Spleen (tissue), 11 donors: ENCODE data around the gene FKBP10. TPM values are rescaled to one million over a fixed set of nuclear protein-coding genes. Genes with fewer than 3 reads are reported as not detected.

ENCODE experiments used
- DNase-seq: peaks from one replicate; pipeline ENCODE4 v3.0.0-alpha.2; 2020
- H3K27ac ChIP-seq, 8 donors: fragments of 200-600 bp; sonication (generic) in 7 of 8; 1 replicate in 4 of 8; 2 replicates in 4 of 8; pipeline versions ENCODE4 v1.5.0 to v1.8.0; 2016 to 2021; ENCODE audit warnings: inconsistent platforms in 4 of 8, mild to moderate bottlenecking in 4 of 8, moderate library complexity in 1 of 8
- H3K27me3 ChIP-seq, 7 donors: fragments of 200-600 bp; sonication (generic) in 6 of 7; replicated peaks in 1 of 7; 1 replicate in 4 of 7; 2 replicates in 3 of 7; pipeline versions ENCODE4 v1.5.0 to v1.8.0; 2016 to 2021; ENCODE audit warnings: inconsistent platforms in 3 of 7, mild to moderate bottlenecking in 1 of 7
- H3K36me3 ChIP-seq, 6 donors: fragments of 200-600 bp; sonication (generic) in 5 of 6; 1 replicate in 4 of 6; 2 replicates in 2 of 6; pipeline versions ENCODE4 v1.5.0 to v1.8.0; 2016 to 2021; ENCODE audit warnings: inconsistent platforms in 2 of 6
- H3K4me1 ChIP-seq, 6 donors: fragments of 200-600 bp; sonication (generic) in 5 of 6; 1 replicate in 3 of 6; 2 replicates in 3 of 6; pipeline versions ENCODE4 v1.5.0 to v1.8.0; 2016 to 2021; ENCODE audit warnings: inconsistent platforms in 3 of 6
- H3K4me3 ChIP-seq, 8 donors: fragments of 200-600 bp; sonication (generic) in 7 of 8; 1 replicate in 4 of 8; 2 replicates in 4 of 8; pipeline versions ENCODE4 v1.5.0 to v1.8.0; 2016 to 2021; ENCODE audit warnings: inconsistent platforms in 4 of 8, mild to moderate bottlenecking in 4 of 8, moderate library complexity in 2 of 8
- H3K9me3 ChIP-seq, 8 donors: fragments of 200-600 bp; sonication (generic) in 7 of 8; 1 replicate in 4 of 8; 2 replicates in 4 of 8; pipeline versions ENCODE4 v1.5.0 to v1.8.0; 2016 to 2021; ENCODE audit warnings: inconsistent platforms in 4 of 8
- POLR2A ChIP-seq, 3 donors: fragments of 450-650 bp; IDR thresholded peaks; one replicate each; pipeline ENCODE4 v1.5.1; 2017; ENCODE audit warnings: antibody characterized with exemption in 3 of 3, mild to moderate bottlenecking in 1 of 3
- POLR2AphosphoS5 ChIP-seq, 3 donors: sonication (generic); formaldehyde crosslinking; IDR thresholded peaks; one replicate each; pipeline ENCODE4 v1.5.1; 2017; ENCODE audit warnings: antibody characterized with exemption in 3 of 3
- WGBS, 5 donors: extraction: QIAGEN DNeasy Blood & Tissue Kit in 3 of 5; methylation state at CpG; one replicate each; pipeline versions ENCODE4 v1.1.5 to v1.1.7; 2013 to 2018; 5-methylcytosine and 5-hydroxymethylcytosine counted together
- intact Hi-C: fragments of 100-400 bp; cut with DNase I; formaldehyde crosslinking; loops from one replicate; pipeline ENCODE4 v1.15.0; 2023; ENCODE audit warnings: low total_unique reads
- polyA plus RNA-seq, 3 donors: library from polyadenylated mRNA; stranded (reverse); fragments of 200-250 nt; gene quantifications; one replicate each; pipeline ENCODE4 v1.2.1, GENCODE V29; 2013
- total RNA-seq, 7 donors: library from RNA; depleted of rRNA in 3 of 7; stranded (reverse); fragments of >200 nt in 3 of 7; fragmentation: NEBNext Ultra II Directional in 4 of 7; extraction: Animal tissue kit (Norgen Biotek cat#: 25700) in 4 of 7; gene quantifications; one replicate each; pipeline versions ENCODE4 v1.1.0 to v1.2.1, GENCODE V29; 2016 to 2021
- TF ChIP-seq, protein P1 (sequence below), 11 experiments: fragments of 200-600 bp in 7 of 11; fragments of 450-650 bp in 4 of 11; sonication (generic) in 4 of 11; IDR thresholded peaks in 8 of 11; conservative IDR thresholded peaks in 3 of 11; 1 replicate in 7 of 11; 2 replicates in 4 of 11; pipeline versions ENCODE4 v1.4.0 to v1.8.0; 2016 to 2021; ENCODE audit warnings: antibody characterized with exemption in 11 of 11, inconsistent platforms in 4 of 11, mild to moderate bottlenecking in 1 of 11
- donor health status: healthy with polysubstance abuse.
- donor health status: DM: no; HTN: no; CAD: no; lungs with moderate emphysema.
- donor health status: DM: no; HTN: no; CAD: no.
- donor health status: Bipolar disorder and iron deficiency.
- donor health status: healthy.
- donor health status: DM: no; HTN: no; CAD: no.
- donor health status: DM: yes; HTN: yes; CAD: no.

FKBP10 gene
- total and polyA plus RNA-seq, 10 donors = 9.6 to 30.8 (median 16.2) TPM

GRCh38 chr17:41786227-41787020 is 26.4 kb upstream of the FKBP10 start, which contains the start of gene JUP:
JUP (minus strand) TSS chr17:41786711; CDS start chr17:41771854, 14,857 bp downstream.
- intact Hi-C loops = no loop called here
- Histone ChIP-seq H3K36me3 (no peaks in the 10 kb centered on the region), H3K27me3 (peaks cover 0 to 55% (median 19%) of the 10 kb centered on the region in 7 donors), H3K4me1 (peaks cover 24 to 61% (median 40%) of the 10 kb centered on the region in 6 donors), H3K9me3 (no peaks in the 10 kb centered on the region), H3K4me3 (peak within 1 kb of the TSS; percentile 31 to 82 (median 54)), H3K27ac (peak within 1 kb of the TSS in 7 of 8 donors; percentile 48 to 84 (median 80))
- 0 to 2% (median 1%) methylated on average over 32 to 79 of the region's 79 CpGs for WGBS, 5 donors
- DNase-seq = peak; percentile 98
- TF ChIP-seq POLR2A (IDR thresholded peaks at IDR 0.05) (peak in 1 of 3 donors; percentile 89), POLR2AphosphoS5 (IDR thresholded peaks at IDR 0.05) (peak; percentile 90 to 95 (median 91))
- TF ChIP-seq, protein P1, sequence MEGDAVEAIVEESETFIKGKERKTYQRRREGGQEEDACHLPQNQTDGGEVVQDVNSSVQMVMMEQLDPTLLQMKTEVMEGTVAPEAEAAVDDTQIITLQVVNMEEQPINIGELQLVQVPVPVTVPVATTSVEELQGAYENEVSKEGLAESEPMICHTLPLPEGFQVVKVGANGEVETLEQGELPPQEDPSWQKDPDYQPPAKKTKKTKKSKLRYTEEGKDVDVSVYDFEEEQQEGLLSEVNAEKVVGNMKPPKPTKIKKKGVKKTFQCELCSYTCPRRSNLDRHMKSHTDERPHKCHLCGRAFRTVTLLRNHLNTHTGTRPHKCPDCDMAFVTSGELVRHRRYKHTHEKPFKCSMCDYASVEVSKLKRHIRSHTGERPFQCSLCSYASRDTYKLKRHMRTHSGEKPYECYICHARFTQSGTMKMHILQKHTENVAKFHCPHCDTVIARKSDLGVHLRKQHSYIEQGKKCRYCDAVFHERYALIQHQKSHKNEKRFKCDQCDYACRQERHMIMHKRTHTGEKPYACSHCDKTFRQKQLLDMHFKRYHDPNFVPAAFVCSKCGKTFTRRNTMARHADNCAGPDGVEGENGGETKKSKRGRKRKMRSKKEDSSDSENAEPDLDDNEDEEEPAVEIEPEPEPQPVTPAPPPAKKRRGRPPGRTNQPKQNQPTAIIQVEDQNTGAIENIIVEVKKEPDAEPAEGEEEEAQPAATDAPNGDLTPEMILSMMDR (IDR thresholded peaks at IDR 0.05 in 8 of 11, conservative IDR thresholded peaks at IDR 0.05 in 3 of 11) = peak in 8 of 11 experiments; percentile 27 to 70 (median 55)

DNA sequence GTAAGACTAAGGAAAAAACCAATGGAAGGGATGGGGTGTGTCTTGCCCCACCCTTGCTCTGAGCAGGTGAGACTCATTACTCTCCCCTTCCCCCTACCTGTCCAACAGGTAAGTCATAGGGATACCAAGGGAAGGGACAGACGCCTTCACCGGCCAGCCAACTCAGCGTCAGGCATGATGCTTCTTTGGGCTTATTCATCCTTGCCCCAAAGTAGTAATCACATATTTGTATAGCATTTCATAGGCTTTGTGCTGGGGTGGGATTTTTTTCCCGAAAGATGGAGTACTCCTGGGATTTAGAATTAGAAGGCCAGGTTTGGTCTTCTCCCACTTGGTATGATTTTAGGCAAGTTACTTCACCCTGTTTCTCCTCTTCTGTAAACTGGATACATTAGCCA is 25.8 kb upstream of the FKBP10 start:
- Histone ChIP-seq H3K9me3 (no peaks in the 10 kb centered on the region), H3K27ac (no peak overlapping the region), H3K4me3 (peak overlapping the region in 3 of 8 donors; percentile 54 to 82 (median 56)), H3K36me3 (no peaks in the 10 kb centered on the region), H3K27me3 (peaks cover 0 to 51% (median 19%) of the 10 kb centered on the region in 7 donors), H3K4me1 (peaks cover 23 to 55% (median 37%) of the 10 kb centered on the region in 6 donors)
- intact Hi-C loops = no loop called here
- no peak for DNase-seq
- WGBS, 5 donors = 53 to 57% (median 55%) methylated on average over 4 of the region's 4 CpGs
- TF ChIP-seq, protein P1 (IDR thresholded peaks at IDR 0.05 in 8 of 11, conservative IDR thresholded peaks at IDR 0.05 in 3 of 11) = no peak
- TF ChIP-seq POLR2AphosphoS5 (IDR thresholded peaks at IDR 0.05) = no peak

- Histone ChIP-seq H3K27ac (peak overlapping the region in 4 of 8 donors; percentile 9 to 43 (median 30)), H3K27me3 (peaks cover 0 to 7% (median 0%) of the 10 kb centered on the region in 7 donors), H3K4me1 (peaks cover 0 to 16% (median 6%) of the 10 kb centered on the region in 6 donors), H3K36me3 (no peaks in the 10 kb centered on the region), H3K9me3 (no peaks in the 10 kb centered on the region), H3K4me3 (no peak overlapping the region)
- WGBS, 5 donors = 41 to 51% (median 45%) methylated on average over 19 to 22 of the region's 22 CpGs
- no peak for DNase-seq
- intact Hi-C loops = no loop called here
- peak in 1 of 3 donors; percentile 21 for TF ChIP-seq POLR2AphosphoS5 (IDR thresholded peaks at IDR 0.05)
- TF ChIP-seq, protein P1 (IDR thresholded peaks at IDR 0.05 in 8 of 11, conservative IDR thresholded peaks at IDR 0.05 in 3 of 11) = no peak
Measured at GRCh38 chr17:41792845-41793783, 19.7 kb upstream of the FKBP10 start.
